Measurements from ENCODE around the gene DCTN3.

- TF ChIP-seq CTCF (conservative IDR thresholded peaks at IDR 0.05; ENCODE audit: low read depth in 2 of 2) (no peak), NANOG (IDR thresholded peaks at IDR 0.05; ENCODE audit: borderline replicate concordance) (no peak)
Measured at GRCh38 chr9:34588671-34589635, 31.3 kb downstream of the DCTN3 start.

Measured in GM23338 (cell line).